HTERT RPE-1 (cell line): ENCODE measurements around the gene ZNF334.

ENCODE experiments used
- in situ Hi-C: fragments of 300-500 bp; cut with MboI; formaldehyde crosslinking; loops from 4 replicates; pipeline ENCODE4 v1.14.3; 2020; ENCODE audit warnings: low sequenced_read_pairs

ZNF334 gene

DNA sequence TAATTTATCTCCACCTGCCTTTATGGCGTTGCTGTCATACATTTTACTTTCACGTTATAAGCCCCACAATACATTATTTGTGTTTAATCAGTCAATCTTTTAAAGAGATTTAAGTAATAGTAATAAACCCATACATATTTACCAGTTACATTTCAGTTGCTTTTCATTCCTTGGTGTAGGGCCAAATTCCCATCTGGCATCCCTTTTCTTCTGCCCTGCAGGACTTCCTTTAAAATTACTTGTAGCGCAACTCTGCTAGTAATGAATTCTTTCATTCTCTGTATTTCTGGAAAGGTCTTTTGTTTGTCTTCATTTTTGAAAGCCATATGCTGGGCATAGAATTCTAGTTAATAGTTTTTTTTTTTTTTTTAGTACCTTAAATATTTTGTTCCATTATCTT is 24.9 kb downstream of the ZNF334 start:
- in situ Hi-C loops, result no loop called here

DNA sequence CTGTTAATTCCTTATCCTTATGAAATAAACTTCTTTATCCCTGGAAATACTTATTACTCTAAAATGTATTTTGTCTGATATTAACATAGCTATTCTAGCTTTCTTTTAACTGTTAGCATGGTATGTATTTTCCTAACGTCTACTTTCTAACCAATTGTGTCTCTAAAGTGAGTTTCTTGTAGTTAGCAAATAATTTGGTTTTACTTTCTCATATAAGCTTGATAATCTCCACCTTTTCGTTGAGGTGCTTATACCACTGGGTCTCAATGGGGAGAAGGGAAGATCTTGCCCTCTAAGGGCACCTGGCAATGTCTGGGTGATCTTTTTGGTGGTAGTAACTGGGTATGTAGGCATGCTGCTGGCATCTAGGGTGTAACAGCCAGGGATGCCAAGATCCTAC is 25.7 kb downstream of the ZNF334 start:
- in situ Hi-C loops, result no loop called here

DNA sequence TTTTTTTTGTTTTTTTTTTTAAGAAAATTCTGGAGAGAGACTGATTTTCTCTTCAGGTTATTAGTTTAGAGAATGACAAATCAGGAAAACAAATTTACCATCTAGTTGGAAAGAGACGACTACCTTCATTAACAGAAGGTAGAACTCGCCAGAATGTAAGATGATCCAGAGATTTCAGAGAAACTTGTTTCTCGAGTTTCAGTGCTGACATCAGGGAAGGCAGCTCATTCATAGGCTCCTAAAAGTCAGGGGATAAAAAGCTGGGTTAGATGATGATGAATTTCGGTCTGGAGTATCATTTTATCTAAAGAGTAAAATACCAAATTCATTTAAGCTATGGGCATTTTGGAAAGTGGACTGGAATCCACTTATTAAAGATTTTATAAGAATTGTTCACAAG is 27.9 kb downstream of the ZNF334 start:
- in situ Hi-C loops, result no loop called here

DNA sequence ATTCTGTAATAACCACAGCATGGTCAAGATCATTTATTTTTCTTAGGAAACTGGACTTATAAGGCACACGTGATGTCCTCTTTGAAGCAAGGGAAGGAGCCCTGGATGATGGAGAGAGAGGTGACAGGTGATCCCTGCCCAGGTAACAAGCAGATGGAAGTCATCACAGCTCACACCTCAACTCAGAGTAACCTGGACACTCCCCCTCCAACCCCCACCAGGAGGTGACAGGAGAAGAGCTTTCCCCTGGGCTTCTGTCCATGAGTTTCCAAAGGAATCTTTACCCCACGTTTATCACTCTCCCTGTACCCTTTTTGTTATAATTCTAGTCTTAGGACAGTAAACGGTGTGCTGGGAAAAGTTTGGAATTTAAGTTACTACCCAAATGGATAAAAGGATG is 28.4 kb downstream of the ZNF334 start:
- in situ Hi-C loops, result no loop called here

- in situ Hi-C loops, result no loop called here
Observed at GRCh38 chr20:46483879-46484278, 29.5 kb downstream of the ZNF334 start.

GRCh38 chr20:46482864-46483263 is 30.5 kb downstream of the ZNF334 start:
- in situ Hi-C loops, result no loop called here

DNA sequence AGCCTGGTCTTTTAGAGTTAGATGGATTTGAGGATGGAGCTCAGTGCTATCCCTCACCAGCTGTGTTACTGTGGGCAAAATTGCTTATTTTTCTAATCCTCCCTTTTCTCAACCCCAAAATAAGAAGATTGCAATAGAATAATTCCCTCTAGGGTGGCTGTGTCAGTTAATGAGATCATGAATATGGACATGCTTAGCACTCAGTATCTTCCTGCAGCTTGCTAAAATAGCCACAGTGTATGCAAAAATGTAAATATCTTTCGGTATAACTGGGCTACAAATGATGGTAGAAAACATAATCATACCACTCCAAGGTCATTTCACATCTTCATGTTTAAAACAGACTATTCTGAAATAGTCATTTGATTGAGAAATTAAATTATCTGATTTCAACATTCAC is 35.7 kb downstream of the ZNF334 start:
- in situ Hi-C loops, result no loop called here

DNA sequence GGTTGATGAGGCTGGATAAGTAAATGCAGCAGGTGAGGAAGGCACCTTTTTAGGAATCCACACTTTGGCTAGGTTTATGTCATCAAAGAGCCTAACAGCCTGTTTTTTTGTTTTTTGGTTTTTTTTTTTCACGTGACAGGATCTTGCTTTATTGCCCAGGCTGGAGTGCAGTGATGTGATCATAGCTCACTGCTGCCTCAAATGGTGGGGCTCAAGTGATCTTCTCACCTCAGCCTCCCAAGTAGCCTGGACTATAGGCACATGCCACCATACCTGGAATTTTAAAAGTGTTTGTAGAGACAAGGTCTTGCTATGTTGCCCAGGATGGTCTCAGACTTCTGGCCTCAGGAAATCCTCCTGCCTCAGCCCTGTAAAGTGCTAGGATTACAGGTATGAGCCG is 36.1 kb downstream of the ZNF334 start:
- in situ Hi-C loops, result no loop called here

- in situ Hi-C loops, result no loop called here
Observed at GRCh38 chr20:46468508-46468907, 44.9 kb downstream of the ZNF334 start.

- in situ Hi-C loops, result no loop called here
Observed at GRCh38 chr20:46464451-46464850, 48.9 kb downstream of the ZNF334 start.

DNA sequence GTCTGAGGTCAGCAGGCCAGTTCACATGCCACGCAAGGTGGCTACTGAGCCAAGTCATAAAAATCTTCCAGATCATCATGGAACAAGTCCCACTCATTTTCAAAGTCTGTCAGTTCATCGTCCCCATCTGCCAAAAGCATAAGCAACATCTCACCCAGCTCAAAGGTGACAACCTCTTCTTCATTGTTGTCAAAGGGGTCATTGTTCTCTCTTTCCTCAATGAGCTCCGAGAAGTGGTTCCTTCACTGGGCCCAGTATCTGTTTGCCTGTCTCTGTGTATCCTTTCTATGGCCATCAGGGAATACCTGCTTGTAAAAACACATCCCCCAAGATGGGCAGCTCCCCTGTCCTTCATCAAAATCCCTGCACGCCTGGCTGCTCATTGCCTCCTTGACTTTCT is 49.5 kb downstream of the ZNF334 start:
- in situ Hi-C loops, result no loop called here

- in situ Hi-C loops, result no loop called here
Observed at GRCh38 chr20:46461808-46462207, 51.6 kb downstream of the ZNF334 start.

GRCh38 chr20:46458866-46459750 is 54.3 kb downstream of the ZNF334 start:
- in situ Hi-C loops, result no loop called here

DNA sequence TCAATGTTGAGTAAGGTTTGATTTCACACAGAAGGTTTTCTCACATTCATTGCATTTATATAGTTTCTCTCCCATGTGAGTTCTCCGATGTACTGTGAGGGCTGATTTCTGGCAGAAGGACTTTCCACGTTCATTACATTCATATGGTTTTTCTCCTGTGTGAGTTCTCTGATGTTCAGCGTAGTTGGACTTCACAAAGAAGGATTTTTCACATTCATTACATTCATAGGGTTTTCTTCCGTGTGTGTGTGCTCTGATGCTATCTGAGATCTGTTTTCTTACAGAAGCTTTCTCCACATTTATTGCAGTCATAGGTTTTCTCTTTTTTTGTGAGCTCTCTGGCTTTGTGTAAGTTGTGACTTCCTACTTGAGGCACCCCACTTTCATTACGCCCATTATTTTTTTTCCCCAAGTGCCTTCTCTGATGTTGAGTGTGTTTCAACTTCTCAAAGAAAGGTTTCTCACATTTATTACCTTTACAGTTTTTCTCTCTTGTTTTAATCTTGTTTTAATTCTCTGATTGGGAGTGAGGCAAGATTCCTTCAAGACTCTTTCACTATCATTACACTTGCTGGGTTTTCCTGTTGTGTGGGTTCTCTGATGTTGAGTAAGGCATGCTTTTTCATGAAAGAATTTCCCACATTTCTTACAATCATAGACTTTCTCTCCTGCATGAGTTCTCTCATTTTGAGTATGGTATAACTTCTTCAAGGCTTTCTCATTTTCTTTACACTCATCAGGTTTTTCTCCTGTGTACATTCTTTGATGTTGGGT is 56.9 kb downstream of the ZNF334 start:
- in situ Hi-C loops, result no loop called here

- in situ Hi-C loops, result no loop called here
Observed at GRCh38 chr20:46455729-46456128, 57.6 kb downstream of the ZNF334 start.
